Measurements from ENCODE around the gene XPO1.
"Not testable (repeated sequence)": the region's sequence is repeated elsewhere in the genome, so short reads cannot be mapped to it uniquely, and the experiment has no call there.

Gene XPO1

GRCh38 chr2:61549546-61549945 lies 11.4 kb upstream of the XPO1 start:
- H3K27ac ChIP-seq (ENCODE audit: low read depth, low read length): no peak overlapping the region
- H3K79me2 ChIP-seq (ENCODE audit: control insufficient read depth, low read length): no peaks in the 10 kb centered on the region
- H3K9me2 ChIP-seq (replicated peaks; ENCODE audit: control insufficient read depth, low read length): no peaks in the 10 kb centered on the region
- TF ChIP-seq, protein P1, sequence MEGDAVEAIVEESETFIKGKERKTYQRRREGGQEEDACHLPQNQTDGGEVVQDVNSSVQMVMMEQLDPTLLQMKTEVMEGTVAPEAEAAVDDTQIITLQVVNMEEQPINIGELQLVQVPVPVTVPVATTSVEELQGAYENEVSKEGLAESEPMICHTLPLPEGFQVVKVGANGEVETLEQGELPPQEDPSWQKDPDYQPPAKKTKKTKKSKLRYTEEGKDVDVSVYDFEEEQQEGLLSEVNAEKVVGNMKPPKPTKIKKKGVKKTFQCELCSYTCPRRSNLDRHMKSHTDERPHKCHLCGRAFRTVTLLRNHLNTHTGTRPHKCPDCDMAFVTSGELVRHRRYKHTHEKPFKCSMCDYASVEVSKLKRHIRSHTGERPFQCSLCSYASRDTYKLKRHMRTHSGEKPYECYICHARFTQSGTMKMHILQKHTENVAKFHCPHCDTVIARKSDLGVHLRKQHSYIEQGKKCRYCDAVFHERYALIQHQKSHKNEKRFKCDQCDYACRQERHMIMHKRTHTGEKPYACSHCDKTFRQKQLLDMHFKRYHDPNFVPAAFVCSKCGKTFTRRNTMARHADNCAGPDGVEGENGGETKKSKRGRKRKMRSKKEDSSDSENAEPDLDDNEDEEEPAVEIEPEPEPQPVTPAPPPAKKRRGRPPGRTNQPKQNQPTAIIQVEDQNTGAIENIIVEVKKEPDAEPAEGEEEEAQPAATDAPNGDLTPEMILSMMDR (IDR thresholded peaks at IDR 0.05; ENCODE audit: low read depth, low read length, poor library complexity, severe bottlenecking): no peak
- no peak overlapping the region for H3K4me2 ChIP-seq (ENCODE audit: low read length)
- H3K4me1 ChIP-seq (ENCODE audit: control insufficient read depth, low read length): no peaks in the 10 kb centered on the region
- H3F3A ChIP-seq (ENCODE audit: control insufficient read depth, insufficient read depth): no peaks in the 10 kb centered on the region
- H3K9me3 ChIP-seq (ENCODE audit: control insufficient read depth, insufficient read depth, low read length): no peaks in the 10 kb centered on the region
- H4K20me1 ChIP-seq (ENCODE audit: control insufficient read depth, insufficient read depth, low read depth, low read length): no peaks in the 10 kb centered on the region
- H3K4me3 ChIP-seq (ENCODE audit: low read length): no peak overlapping the region
- peaks cover 6% of the 10 kb centered on the region; the same call in 1 of the 2 replicates for H3K27me3 ChIP-seq (ENCODE audit: control insufficient read depth, low read length)
- no peaks in the 10 kb centered on the region for H3K36me3 ChIP-seq (ENCODE audit: control insufficient read depth, low read length)

GRCh38 chr2:61543062-61543461 lies 4.9 kb upstream of the XPO1 start:
- TF ChIP-seq, protein P1 (IDR thresholded peaks at IDR 0.05; ENCODE audit: low read depth, low read length, poor library complexity, severe bottlenecking): peak; percentile 29
- no peak for TF ChIP-seq EZH2phosphoT487 (IDR thresholded peaks at IDR 0.05; ENCODE audit: borderline replicate concordance, low read length)
- Histone ChIP-seq H3K9me3 (ENCODE audit: control insufficient read depth, insufficient read depth, low read length) (no peaks in the 10 kb centered on the region), H3K4me2 (ENCODE audit: low read length) (no peak overlapping the region), H3K27me3 (ENCODE audit: control insufficient read depth, low read length) (no peaks in the 10 kb centered on the region), H4K20me1 (ENCODE audit: control insufficient read depth, insufficient read depth, low read depth, low read length) (no peaks in the 10 kb centered on the region), H3K27ac (ENCODE audit: low read depth, low read length) (no peak overlapping the region), H3K36me3 (ENCODE audit: control insufficient read depth, low read length) (no peaks in the 10 kb centered on the region), H3K79me2 (ENCODE audit: control insufficient read depth, low read length) (peaks cover 7% of the 10 kb centered on the region), H3K9me2 (replicated peaks; ENCODE audit: control insufficient read depth, low read length) (no peaks in the 10 kb centered on the region), H3K4me1 (ENCODE audit: control insufficient read depth, low read length) (peaks cover 8% of the 10 kb centered on the region), H3F3A (ENCODE audit: control insufficient read depth, insufficient read depth) (peaks cover 6% of the 10 kb centered on the region; the same call in 1 of the 2 replicates), H3K4me3 (ENCODE audit: low read length) (no peak overlapping the region)

DNA sequence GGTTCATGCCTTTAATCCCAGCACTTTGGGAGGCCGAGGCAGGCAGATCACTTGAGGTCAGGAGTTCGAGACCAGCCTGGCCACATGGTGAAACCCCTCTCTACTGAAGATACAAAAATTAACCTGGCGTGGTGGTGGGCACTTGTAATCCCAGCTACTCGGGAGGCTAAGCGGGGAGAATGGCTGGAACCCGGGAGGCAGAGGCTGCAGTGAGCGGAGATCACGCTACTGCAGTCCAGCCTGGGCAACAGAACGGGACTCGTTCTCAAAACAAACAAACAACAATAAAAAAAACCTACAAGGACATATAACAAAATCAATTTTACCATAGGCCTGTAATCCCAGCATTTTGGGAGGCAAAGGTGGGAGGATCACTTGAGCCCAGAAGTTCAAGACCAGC lies 2.0 kb upstream of the XPO1 start:
- H3K4me2 ChIP-seq (ENCODE audit: low read length); H3K27me3 ChIP-seq (ENCODE audit: control insufficient read depth, low read length); H3K27ac ChIP-seq (ENCODE audit: low read depth, low read length); H3F3A ChIP-seq (ENCODE audit: control insufficient read depth, insufficient read depth); H3K9me2 ChIP-seq (replicated peaks; ENCODE audit: control insufficient read depth, low read length); H3K4me3 ChIP-seq (ENCODE audit: low read length); H3K9me3 ChIP-seq (ENCODE audit: control insufficient read depth, insufficient read depth, low read length): not testable (repeated sequence)
- peaks cover 16% of the 10 kb centered on the region for H3K4me1 ChIP-seq (ENCODE audit: control insufficient read depth, low read length)
- peaks cover 36% of the 10 kb centered on the region for H3K79me2 ChIP-seq (ENCODE audit: control insufficient read depth, low read length)
- peaks cover 26% of the 10 kb centered on the region for H3K36me3 ChIP-seq (ENCODE audit: control insufficient read depth, low read length)
- H4K20me1 ChIP-seq (ENCODE audit: control insufficient read depth, insufficient read depth, low read depth, low read length): peaks cover 13% of the 10 kb centered on the region

DNA sequence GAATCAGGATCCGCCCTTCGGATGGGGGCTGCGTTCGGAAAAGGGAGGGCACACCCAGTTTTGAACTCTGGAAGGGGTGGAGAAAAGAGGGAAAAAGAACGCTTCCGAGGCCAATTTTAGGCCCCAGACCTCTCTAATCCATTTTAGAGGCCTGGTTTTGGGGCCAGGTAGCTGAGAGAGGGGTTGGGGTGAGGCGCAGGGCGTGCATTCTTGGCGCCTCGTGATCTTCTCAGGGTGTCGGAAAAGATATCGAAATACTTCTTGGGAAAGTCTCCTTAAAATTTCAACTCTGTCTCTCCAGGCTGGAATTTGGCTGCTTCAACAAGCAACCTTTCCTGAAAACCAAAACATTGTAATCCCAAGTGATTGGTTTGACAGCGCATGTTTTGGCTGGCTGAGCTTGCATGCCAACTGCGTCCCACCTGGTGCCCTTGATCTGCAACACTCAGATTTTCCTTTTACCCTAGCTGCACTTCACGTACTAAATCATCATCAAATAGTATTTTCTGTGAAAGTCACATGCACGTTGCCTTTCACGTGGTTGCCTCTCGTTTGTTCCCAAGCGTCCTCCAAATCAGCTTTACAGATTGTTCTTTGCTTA lies 864 bp upstream of the XPO1 start:
- H4K20me1 ChIP-seq (ENCODE audit: control insufficient read depth, insufficient read depth, low read depth, low read length): peaks cover 21% of the 10 kb centered on the region
- H3K27me3 ChIP-seq (ENCODE audit: control insufficient read depth, low read length): no peaks in the 10 kb centered on the region
- H3K36me3 ChIP-seq (ENCODE audit: control insufficient read depth, low read length): peaks cover 37% of the 10 kb centered on the region
- peak overlapping the region; percentile 80 for H3K27ac ChIP-seq (ENCODE audit: low read depth, low read length)
- H3K79me2 ChIP-seq (ENCODE audit: control insufficient read depth, low read length): peaks cover 48% of the 10 kb centered on the region
- TF ChIP-seq EZH2phosphoT487 (IDR thresholded peaks at IDR 0.05; ENCODE audit: borderline replicate concordance, low read length): no peak
- TF ChIP-seq, protein P1 (IDR thresholded peaks at IDR 0.05; ENCODE audit: low read depth, low read length, poor library complexity, severe bottlenecking): no peak
- H3K9me3 ChIP-seq (ENCODE audit: control insufficient read depth, insufficient read depth, low read length): no peaks in the 10 kb centered on the region
- H3K4me2 ChIP-seq (ENCODE audit: low read length): peak overlapping the region; percentile 80
- peaks cover 28% of the 10 kb centered on the region for H3K4me1 ChIP-seq (ENCODE audit: control insufficient read depth, low read length)
- peak overlapping the region; percentile 89 for H3K4me3 ChIP-seq (ENCODE audit: low read length)
- H3F3A ChIP-seq (ENCODE audit: control insufficient read depth, insufficient read depth): peaks cover 9% of the 10 kb centered on the region; the same call in 1 of the 2 replicates
- H3K9me2 ChIP-seq (replicated peaks; ENCODE audit: control insufficient read depth, low read length): no peaks in the 10 kb centered on the region
